H1 (cell line): ENCODE results near the gene TMEM107. TPM values are rescaled to one million over a fixed set of nuclear protein-coding genes. Genes with fewer than 3 reads are reported as not detected.

Source experiments
- ATF2 ChIP-seq: IDR thresholded peaks from 2 replicates; pipeline ENCODE4 v1.6.1; 2012; ENCODE audit warnings: low read length, inconsistent platforms
- E2F6 ChIP-seq: IDR thresholded peaks from 2 replicates; pipeline ENCODE4 v1.6.1; 2012; ENCODE audit warnings: inconsistent platforms
- GABPA ChIP-seq: IDR thresholded peaks from 2 replicates; pipeline ENCODE4 v1.6.1; 2011; ENCODE audit warnings: mild to moderate bottlenecking, low read length, moderate library complexity, borderline replicate concordance; ENCODE audit not compliant: insufficient read depth
- JUND ChIP-seq: IDR thresholded peaks from 2 replicates; pipeline ENCODE4 v1.6.1; 2011; ENCODE audit warnings: mild to moderate bottlenecking, improper control_type of control experiment, low read length
- KDM1A ChIP-seq: fragments of 200-600, 300-600 bp; sonication (generic); IDR thresholded peaks from 2 replicates; pipeline ENCODE4 v1.7.1; 2016; ENCODE audit warnings: mild to moderate bottlenecking, low read length, borderline replicate concordance
- MAX ChIP-seq: IDR thresholded peaks from 2 replicates; pipeline ENCODE4 v1.6.1; 2012; ENCODE audit warnings: inconsistent platforms
- RBBP5 ChIP-seq: IDR thresholded peaks from 2 replicates; pipeline ENCODE4 v1.7.1; 2012; ENCODE audit warnings: low read depth, mild to moderate bottlenecking, inconsistent platforms, low read length, moderate library complexity, borderline replicate concordance
- RNF2 ChIP-seq: fragments of 200-900, 300-1000 bp; sonication (generic); IDR thresholded peaks from 2 replicates; pipeline ENCODE4 v1.7.1; 2016; ENCODE audit warnings: borderline replicate concordance, low read depth, mild to moderate bottlenecking, antibody characterized with exemption, low read length; ENCODE audit not compliant: poor library complexity, severe bottlenecking; ENCODE audit errors: missing control alignments
- SUZ12 ChIP-seq: fragments of 200-600 bp; sonication (generic); IDR thresholded peaks from 2 replicates; pipeline ENCODE4 v1.6.1; 2012; ENCODE audit warnings: mild to moderate bottlenecking, inconsistent platforms, low read length, moderate library complexity, mixed read lengths
- TAF7 ChIP-seq: optimal IDR thresholded peaks from 2 replicates; pipeline ENCODE3; 2011; ENCODE audit warnings: low read depth, mild to moderate bottlenecking, inconsistent platforms, low read length, moderate library complexity, borderline replicate concordance
- polyA plus RNA-seq, 7 experiments: library from polyadenylated mRNA; depleted of rRNA in 3 of 7; stranded (reverse) in 5 of 7; unstranded in 2 of 7; fragments of >200 nt in 5 of 7; fragments of 200-250 nt in 2 of 7; gene quantifications; 1 replicate in 5 of 7; 2 replicates in 1 of 7; 4 replicates in 1 of 7; pipeline versions ENCODE4 v1.2.1 to v1.2.3, GENCODE V29; 2011 to 2013; ENCODE audit warnings: missing spikeins in 2 of 7, mixed read lengths in 2 of 7
- total RNA-seq: library from RNA; stranded (reverse); fragmentation: NEBNext Ultra II Directional; extraction: Animal tissue kit (Norgen Biotek cat#: 25700); gene quantifications from 2 replicates; pipeline ENCODE4 v1.2.1, GENCODE V29; 2021

TMEM107 gene
- total and polyA plus RNA-seq, 2 of the 8 experiments (the other 6 are each of a cell fraction or from before 2014, with no cell fraction given): 17.3 to 21.5 TPM

- TF ChIP-seq ATF2 (no peak), TAF7 (no peak), GABPA (no peak), SUZ12 (no peak), RBBP5 (no peak), E2F6 (no peak), JUND (no peak), MAX (no peak), KDM1A (no peak), RNF2 (no peak)
- TF ChIP-seq, all 59 proteins: peak for 0
Measured at GRCh38 chr17:8210761-8211458, 34.7 kb upstream of the TMEM107 start (continued).
